ENCODE data around the gene CFAP61. TPM values are rescaled to one million over a fixed set of nuclear protein-coding genes. Genes with fewer than 3 reads are reported as not detected.

CFAP61 gene
- total RNA-seq, 1 donor from 2014 or later = 2.6 TPM

DNA sequence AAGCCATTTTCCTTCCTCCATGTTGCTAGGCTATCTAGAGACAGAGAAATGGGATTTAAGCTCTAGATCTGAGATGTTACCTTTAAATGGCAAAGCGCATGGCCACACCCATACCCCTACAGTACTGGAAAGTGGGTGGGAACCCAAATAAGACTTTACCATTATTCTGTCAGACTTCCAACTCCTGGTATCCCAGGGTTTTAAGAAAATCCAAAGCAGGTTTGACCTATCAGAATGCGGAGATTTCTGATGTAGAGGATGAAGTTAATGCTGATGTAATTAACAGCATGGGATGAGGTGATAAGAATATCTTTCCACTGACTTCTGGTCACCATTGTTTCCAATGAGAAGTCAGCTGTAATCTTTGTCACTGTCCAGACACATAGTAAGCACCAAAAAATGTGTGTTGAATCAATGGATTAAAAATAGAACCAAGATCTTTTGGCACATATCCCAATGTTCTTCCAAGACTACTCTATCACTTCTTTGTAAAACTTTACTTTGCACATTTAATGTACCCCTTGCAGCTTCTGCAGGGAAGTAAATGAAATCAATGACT is 174.8 kb downstream of the CFAP61 start:
- no peak for DNase-seq (ENCODE audit: low spot score, unreplicated experiment)
- peaks cover 14% of the 10 kb centered on the region for H3K9me3 Mint-ChIP-seq (ENCODE audit: low read depth)
- TF ChIP-seq CTCF (IDR thresholded peaks at IDR 0.05; ENCODE audit: unreplicated experiment) = no peak
- peaks cover 12% of the 10 kb centered on the region for H3K4me1 Mint-ChIP-seq (ENCODE audit: low read depth)
- no peak overlapping the region for H3K4me3 Mint-ChIP-seq (ENCODE audit: low read depth)
- no peak overlapping the region for H3K27ac Mint-ChIP-seq
- peaks cover 3% of the 10 kb centered on the region for H3K36me3 Mint-ChIP-seq (ENCODE audit: insufficient read depth)
- H3K27me3 Mint-ChIP-seq = peaks cover 3% of the 10 kb centered on the region

DNA sequence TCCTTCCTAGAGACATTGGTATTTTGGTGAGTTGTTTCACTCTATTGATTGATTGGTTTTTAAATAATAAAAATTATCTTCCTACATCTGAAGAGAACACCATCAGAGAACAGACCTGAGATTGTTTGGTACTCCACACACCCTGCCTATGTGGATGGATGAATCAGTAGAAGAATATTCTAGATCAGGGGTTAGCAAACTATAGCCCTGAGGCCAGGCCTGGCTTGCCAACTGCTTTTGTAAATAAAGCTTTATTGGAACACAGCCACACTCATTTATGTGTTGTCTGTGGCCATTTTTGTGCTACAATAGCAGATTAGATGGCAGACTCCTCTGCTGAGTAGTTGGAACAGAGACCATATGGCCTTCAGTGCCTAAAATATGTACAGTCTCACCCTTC is 176.0 kb downstream of the CFAP61 start:
- no peak overlapping the region for H3K27ac Mint-ChIP-seq
- no peak for DNase-seq (ENCODE audit: low spot score, unreplicated experiment)
- H3K9me3 Mint-ChIP-seq (ENCODE audit: low read depth) = peaks cover 14% of the 10 kb centered on the region
- peaks cover 3% of the 10 kb centered on the region for H3K27me3 Mint-ChIP-seq
- no peak overlapping the region for H3K4me3 Mint-ChIP-seq (ENCODE audit: low read depth)
- no peak for TF ChIP-seq CTCF (IDR thresholded peaks at IDR 0.05; ENCODE audit: unreplicated experiment)
- peaks cover 3% of the 10 kb centered on the region for H3K36me3 Mint-ChIP-seq (ENCODE audit: insufficient read depth)
- peaks cover 12% of the 10 kb centered on the region for H3K4me1 Mint-ChIP-seq (ENCODE audit: low read depth)

GRCh38 chr20:20229595-20229994 is 177.3 kb downstream of the CFAP61 start:
- H3K4me1 Mint-ChIP-seq (ENCODE audit: low read depth) = peaks cover 12% of the 10 kb centered on the region
- peaks cover 14% of the 10 kb centered on the region for H3K9me3 Mint-ChIP-seq (ENCODE audit: low read depth)
- no peak for DNase-seq (ENCODE audit: low spot score, unreplicated experiment)
- no peak for TF ChIP-seq CTCF (IDR thresholded peaks at IDR 0.05; ENCODE audit: unreplicated experiment)
- no peak overlapping the region for H3K27ac Mint-ChIP-seq
- H3K36me3 Mint-ChIP-seq (ENCODE audit: insufficient read depth) = peaks cover 3% of the 10 kb centered on the region
- no peak overlapping the region for H3K4me3 Mint-ChIP-seq (ENCODE audit: low read depth)
- H3K27me3 Mint-ChIP-seq = peaks cover 8% of the 10 kb centered on the region

DNA sequence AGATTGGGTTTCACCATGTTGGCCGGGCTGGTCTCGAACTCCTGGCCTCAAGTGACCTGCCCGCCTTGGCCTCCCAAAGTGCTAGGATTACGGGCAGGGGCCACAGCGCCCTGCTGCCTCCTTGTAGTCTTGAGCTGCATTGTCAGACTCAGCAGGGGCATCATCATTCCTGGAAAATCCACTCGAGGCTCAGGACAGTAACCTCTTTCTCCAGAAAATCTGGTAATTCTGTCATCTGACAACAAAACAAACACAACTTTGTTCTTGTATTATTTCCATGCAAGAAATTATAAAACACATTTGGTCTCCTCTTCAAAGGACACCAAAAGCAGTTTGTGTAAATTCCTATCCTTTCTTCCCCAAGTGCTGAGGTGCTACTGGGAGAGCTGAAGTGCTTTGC is 178.4 kb downstream of the CFAP61 start:
- Mint-ChIP-seq H3K9me3 (ENCODE audit: low read depth) (peaks cover 14% of the 10 kb centered on the region), H3K27me3 (peaks cover 8% of the 10 kb centered on the region), H3K27ac (no peak overlapping the region), H3K4me3 (ENCODE audit: low read depth) (no peak overlapping the region), H3K4me1 (ENCODE audit: low read depth) (peaks cover 1% of the 10 kb centered on the region), H3K36me3 (ENCODE audit: insufficient read depth) (peaks cover 3% of the 10 kb centered on the region)
- no peak for DNase-seq (ENCODE audit: low spot score, unreplicated experiment)
- no peak for TF ChIP-seq CTCF (IDR thresholded peaks at IDR 0.05; ENCODE audit: unreplicated experiment)

DNA sequence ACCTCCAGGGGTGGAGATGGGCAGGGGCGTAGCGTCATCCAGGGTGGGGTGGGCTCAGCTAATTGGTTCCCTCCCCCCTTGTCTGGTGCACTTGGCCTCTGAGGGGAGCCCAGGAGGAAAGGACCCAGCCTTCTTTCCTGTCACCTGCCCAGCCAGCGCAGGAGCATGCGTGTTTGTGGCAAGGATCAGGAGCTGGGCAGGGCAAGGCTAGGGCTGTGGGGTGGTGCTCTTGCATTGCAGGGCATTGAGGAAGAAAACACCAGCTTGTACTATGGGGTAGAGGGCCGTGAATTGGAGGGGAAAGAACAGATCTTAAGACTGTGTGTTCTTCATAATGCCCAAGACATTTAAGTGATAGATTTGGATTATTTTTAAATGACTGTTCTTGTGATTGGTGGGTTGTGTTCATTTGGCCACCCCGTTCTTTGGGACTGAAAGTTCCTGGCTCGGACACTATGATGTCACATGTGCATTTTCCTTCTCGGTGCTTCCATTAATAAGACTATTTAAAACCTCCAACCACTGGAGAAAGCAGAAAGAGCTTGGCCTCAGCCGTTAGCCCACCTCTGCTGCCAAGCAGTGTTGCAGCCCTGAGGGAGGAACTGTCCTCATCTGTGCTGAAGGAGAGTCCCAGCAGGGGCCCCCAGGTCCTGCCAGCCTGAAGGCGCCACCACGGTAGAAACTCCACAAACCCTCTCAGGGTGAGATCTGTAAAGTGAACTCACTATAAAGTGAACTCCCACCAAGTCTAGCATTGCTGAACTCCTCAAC is 179.4 kb downstream of the CFAP61 start:
- no peak for TF ChIP-seq CTCF (IDR thresholded peaks at IDR 0.05; ENCODE audit: unreplicated experiment)
- no peak overlapping the region for H3K4me3 Mint-ChIP-seq (ENCODE audit: low read depth)
- H3K36me3 Mint-ChIP-seq (ENCODE audit: insufficient read depth) = peaks cover 3% of the 10 kb centered on the region
- H3K27ac Mint-ChIP-seq = no peak overlapping the region
- peaks cover 8% of the 10 kb centered on the region for H3K27me3 Mint-ChIP-seq
- H3K4me1 Mint-ChIP-seq (ENCODE audit: low read depth) = no peaks in the 10 kb centered on the region
- no peak for DNase-seq (ENCODE audit: low spot score, unreplicated experiment)
- peaks cover 11% of the 10 kb centered on the region for H3K9me3 Mint-ChIP-seq (ENCODE audit: low read depth)

Measured in progenitor cell of endocrine pancreas (in vitro differentiated cells).